Activated T-helper 17 cell treated with anti-CD3 and anti-CD28 coated beads, Interleukin-2, amount 50 U/mL, for 72 hours (primary cell): ENCODE data around the gene SORCS2. TPM values are rescaled to one million over a fixed set of nuclear protein-coding genes. Genes with fewer than 3 reads are reported as not detected.

Source experiments
- ATAC-seq: fragments of 150-1000 bp; cut with Tn5 transposase; replicated peaks from 2 replicates; pipeline ENCODE4 v1.10.0; 2021; ENCODE audit warnings: mild to moderate bottlenecking, moderate library complexity
- H3K27ac Mint-ChIP-seq: one replicate; pipeline ENCODE4 v1.8.0; 2022; ENCODE audit warnings: mixed read lengths
- H3K27me3 Mint-ChIP-seq: one replicate; pipeline ENCODE4 v1.8.0; 2022; ENCODE audit warnings: mixed read lengths
- H3K36me3 Mint-ChIP-seq: one replicate; pipeline ENCODE4 v1.8.0; 2022; ENCODE audit warnings: low read depth, mild to moderate bottlenecking, mixed read lengths
- H3K4me1 Mint-ChIP-seq: one replicate; pipeline ENCODE4 v1.8.0; 2022; ENCODE audit warnings: mixed read lengths
- H3K4me3 Mint-ChIP-seq: one replicate; pipeline ENCODE4 v1.8.0; 2022; ENCODE audit warnings: mild to moderate bottlenecking, mixed read lengths
- H3K9me3 Mint-ChIP-seq: one replicate; pipeline ENCODE4 v1.8.0; 2022; ENCODE audit warnings: mixed read lengths
- total RNA-seq, 2 donors: library from RNA; stranded (reverse); gene quantifications; one replicate each; pipeline ENCODE4 v1.2.3, GENCODE V29; 2022

SORCS2 gene
- total RNA-seq, 2 donors from 2014 or later, result 0.04 to 0.26 TPM

- Mint-ChIP-seq H3K27ac (no peak overlapping the region), H3K9me3 (no peaks in the 10 kb centered on the region), H3K4me1 (no peaks in the 10 kb centered on the region), H3K4me3 (no peak overlapping the region), H3K27me3 (peaks cover 19% of the 10 kb centered on the region), H3K36me3 (no peaks in the 10 kb centered on the region)
- no peak for ATAC-seq
These were observed 292.8 kb downstream of the SORCS2 start for GRCh38 chr4:7485096-7485495.

GRCh38 chr4:7486101-7486500 is 293.8 kb downstream of the SORCS2 start:
- H3K36me3 Mint-ChIP-seq, result no peaks in the 10 kb centered on the region
- no peak overlapping the region for H3K27ac Mint-ChIP-seq
- no peak for ATAC-seq
- H3K27me3 Mint-ChIP-seq, result peaks cover 19% of the 10 kb centered on the region
- no peaks in the 10 kb centered on the region for H3K9me3 Mint-ChIP-seq
- H3K4me1 Mint-ChIP-seq, result no peaks in the 10 kb centered on the region
- H3K4me3 Mint-ChIP-seq, result no peak overlapping the region

- Mint-ChIP-seq H3K4me3 (no peak overlapping the region), H3K4me1 (no peaks in the 10 kb centered on the region), H3K27me3 (peaks cover 19% of the 10 kb centered on the region), H3K27ac (no peak overlapping the region), H3K9me3 (no peaks in the 10 kb centered on the region), H3K36me3 (no peaks in the 10 kb centered on the region)
- no peak for ATAC-seq
These were observed 295.2 kb downstream of the SORCS2 start for GRCh38 chr4:7487502-7487901.

- Mint-ChIP-seq H3K27ac (no peak overlapping the region), H3K4me3 (no peak overlapping the region), H3K36me3 (no peaks in the 10 kb centered on the region), H3K4me1 (no peaks in the 10 kb centered on the region), H3K27me3 (peaks cover 19% of the 10 kb centered on the region), H3K9me3 (no peaks in the 10 kb centered on the region)
- ATAC-seq, result no peak
These were observed 295.8 kb downstream of the SORCS2 start for GRCh38 chr4:7487998-7488671.

- Mint-ChIP-seq H3K4me3 (no peak overlapping the region), H3K36me3 (no peaks in the 10 kb centered on the region), H3K27me3 (peaks cover 11% of the 10 kb centered on the region), H3K27ac (no peak overlapping the region), H3K4me1 (no peaks in the 10 kb centered on the region), H3K9me3 (peaks cover 3% of the 10 kb centered on the region)
- no peak for ATAC-seq
These were observed 299.6 kb downstream of the SORCS2 start for GRCh38 chr4:7491915-7492314.

- Mint-ChIP-seq H3K27me3 (peaks cover 19% of the 10 kb centered on the region), H3K4me3 (no peak overlapping the region), H3K27ac (no peak overlapping the region), H3K36me3 (no peaks in the 10 kb centered on the region), H3K9me3 (peaks cover 3% of the 10 kb centered on the region), H3K4me1 (no peaks in the 10 kb centered on the region)
- no peak for ATAC-seq
These were observed 306.3 kb downstream of the SORCS2 start for GRCh38 chr4:7498446-7499200.

GRCh38 chr4:7499661-7500060 is 307.3 kb downstream of the SORCS2 start:
- H3K9me3 Mint-ChIP-seq, result no peaks in the 10 kb centered on the region
- ATAC-seq, result no peak
- H3K4me3 Mint-ChIP-seq, result no peak overlapping the region
- H3K27me3 Mint-ChIP-seq, result peaks cover 19% of the 10 kb centered on the region
- H3K4me1 Mint-ChIP-seq, result no peaks in the 10 kb centered on the region
- no peak overlapping the region for H3K27ac Mint-ChIP-seq
- no peaks in the 10 kb centered on the region for H3K36me3 Mint-ChIP-seq

GRCh38 chr4:7500404-7500803 is 308.1 kb downstream of the SORCS2 start:
- H3K27me3 Mint-ChIP-seq, result peaks cover 19% of the 10 kb centered on the region
- H3K9me3 Mint-ChIP-seq, result no peaks in the 10 kb centered on the region
- no peaks in the 10 kb centered on the region for H3K36me3 Mint-ChIP-seq
- no peaks in the 10 kb centered on the region for H3K4me1 Mint-ChIP-seq
- no peak overlapping the region for H3K4me3 Mint-ChIP-seq
- H3K27ac Mint-ChIP-seq, result no peak overlapping the region
- no peak for ATAC-seq

GRCh38 chr4:7501314-7501713 is 309.0 kb downstream of the SORCS2 start:
- H3K36me3 Mint-ChIP-seq, result no peaks in the 10 kb centered on the region
- H3K9me3 Mint-ChIP-seq, result no peaks in the 10 kb centered on the region
- peaks cover 19% of the 10 kb centered on the region for H3K27me3 Mint-ChIP-seq
- ATAC-seq, result no peak
- H3K4me3 Mint-ChIP-seq, result no peak overlapping the region
- H3K4me1 Mint-ChIP-seq, result no peaks in the 10 kb centered on the region
- H3K27ac Mint-ChIP-seq, result no peak overlapping the region

- no peak for ATAC-seq
- H3K4me1 Mint-ChIP-seq, result no peaks in the 10 kb centered on the region
- no peak overlapping the region for H3K27ac Mint-ChIP-seq
- no peaks in the 10 kb centered on the region for H3K9me3 Mint-ChIP-seq
- H3K4me3 Mint-ChIP-seq, result no peak overlapping the region
- no peaks in the 10 kb centered on the region for H3K36me3 Mint-ChIP-seq
- peaks cover 22% of the 10 kb centered on the region for H3K27me3 Mint-ChIP-seq
These were observed 309.5 kb downstream of the SORCS2 start for GRCh38 chr4:7501873-7502272.

- H3K4me3 Mint-ChIP-seq, result no peak overlapping the region
- H3K27me3 Mint-ChIP-seq, result peaks cover 28% of the 10 kb centered on the region
- no peak for ATAC-seq
- no peak overlapping the region for H3K27ac Mint-ChIP-seq
- no peaks in the 10 kb centered on the region for H3K36me3 Mint-ChIP-seq
- no peaks in the 10 kb centered on the region for H3K4me1 Mint-ChIP-seq
- H3K9me3 Mint-ChIP-seq, result no peaks in the 10 kb centered on the region
These were observed 311.4 kb downstream of the SORCS2 start for GRCh38 chr4:7503559-7504249.

GRCh38 chr4:7505116-7505900 is 313.0 kb downstream of the SORCS2 start:
- no peak for ATAC-seq
- no peak overlapping the region for H3K27ac Mint-ChIP-seq
- no peaks in the 10 kb centered on the region for H3K36me3 Mint-ChIP-seq
- H3K9me3 Mint-ChIP-seq, result no peaks in the 10 kb centered on the region
- no peak overlapping the region for H3K4me3 Mint-ChIP-seq
- no peaks in the 10 kb centered on the region for H3K4me1 Mint-ChIP-seq
- peaks cover 24% of the 10 kb centered on the region for H3K27me3 Mint-ChIP-seq

GRCh38 chr4:7506119-7506518 is 313.8 kb downstream of the SORCS2 start:
- no peak for ATAC-seq
- Mint-ChIP-seq H3K9me3 (no peaks in the 10 kb centered on the region), H3K4me1 (no peaks in the 10 kb centered on the region), H3K4me3 (no peak overlapping the region), H3K27me3 (peaks cover 29% of the 10 kb centered on the region), H3K27ac (no peak overlapping the region), H3K36me3 (no peaks in the 10 kb centered on the region)

GRCh38 chr4:7506572-7506971 is 314.2 kb downstream of the SORCS2 start:
- ATAC-seq, result no peak
- H3K27ac Mint-ChIP-seq, result no peak overlapping the region
- no peaks in the 10 kb centered on the region for H3K9me3 Mint-ChIP-seq

More at GRCh38 chr4:7506572-7506971, 314.2 kb downstream of the SORCS2 start:
- Mint-ChIP-seq H3K27me3 (peaks cover 30% of the 10 kb centered on the region), H3K4me3 (no peak overlapping the region), H3K4me1 (no peaks in the 10 kb centered on the region), H3K36me3 (no peaks in the 10 kb centered on the region)
